ENCODE measurements around the gene NKD1. TPM values are rescaled to one million over a fixed set of nuclear protein-coding genes. Genes with fewer than 3 reads are reported as not detected.

The NKD1 gene
- polyA plus RNA-seq, 3 donors = 0.01 TPM; not detected in 2

DNA sequence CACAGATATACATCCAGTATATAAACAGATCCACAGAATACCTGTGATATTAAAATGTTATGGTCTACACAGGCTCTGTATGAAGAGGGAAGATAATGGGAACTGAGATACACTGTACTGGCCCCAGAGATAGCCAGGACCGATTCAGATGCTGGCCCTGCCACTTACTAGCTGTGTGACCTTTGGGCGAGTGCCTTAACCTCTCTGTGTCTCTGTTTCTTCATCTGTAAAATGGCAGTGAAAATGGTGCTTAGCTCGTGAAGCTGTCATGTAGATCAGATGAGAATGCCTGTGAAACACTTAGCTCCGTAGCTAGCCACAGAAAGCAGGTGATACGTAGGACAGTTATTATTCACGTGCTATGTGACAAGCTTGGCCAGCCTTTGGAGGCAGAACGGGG, 22.2 kb downstream of the NKD1 start:
- intact Hi-C loops (cut with micrococcal nuclease) = no loop called here
- no peak for DNase-seq

DNA sequence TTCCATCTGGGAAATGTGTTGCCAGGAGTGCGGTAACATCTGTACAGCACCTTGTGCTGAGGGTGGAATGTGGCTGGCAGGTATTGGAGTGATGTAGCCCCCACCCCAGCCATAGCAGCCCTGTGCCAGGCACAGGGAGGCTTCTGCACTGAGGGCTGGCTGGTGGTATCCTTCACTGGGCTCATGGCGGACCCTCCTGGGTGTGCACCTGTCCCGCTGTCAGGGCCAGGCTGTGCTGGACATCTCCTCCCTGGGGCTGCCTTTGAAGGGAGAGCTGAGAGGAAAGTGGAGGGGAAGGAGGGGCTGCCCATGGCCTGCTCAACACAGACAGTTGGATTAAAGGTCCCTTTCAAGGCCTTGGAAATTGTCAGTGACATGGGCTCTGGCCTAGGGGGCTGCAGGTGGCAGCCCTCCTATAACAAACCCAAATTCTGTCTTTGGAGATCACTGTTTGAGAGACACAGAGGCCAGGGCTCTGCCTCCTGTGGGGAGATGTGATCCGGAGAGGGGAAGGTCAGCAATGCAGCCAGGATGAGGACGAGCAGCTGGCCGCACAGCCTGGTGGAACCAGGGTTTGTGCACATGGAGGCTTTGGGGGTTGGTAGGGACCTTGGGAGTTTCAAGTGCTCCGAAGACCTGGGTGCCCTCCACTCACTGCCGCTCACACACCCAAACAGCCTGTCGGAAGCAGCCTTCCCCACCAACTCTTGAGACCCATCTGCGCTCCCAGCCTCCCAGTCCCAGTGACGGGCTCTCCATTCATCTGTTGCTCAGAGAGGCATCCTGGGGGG, 22.8 kb downstream of the NKD1 start:
- H3K4me1 ChIP-seq (ENCODE audit: control insufficient read depth in 1 of 2, insufficient read depth in 2 of 2, low read length in 2 of 2) = no peaks in the 10 kb centered on the region
- H3K79me2 ChIP-seq (ENCODE audit: insufficient read depth, low read length) = no peaks in the 10 kb centered on the region
- H3K9ac ChIP-seq (ENCODE audit: insufficient read depth, low read length, poor library complexity, severe bottlenecking) = no peak overlapping the region
- no peaks in the 10 kb centered on the region for H3K36me3 ChIP-seq (replicated peaks in 1 of 2; ENCODE audit: control insufficient read depth in 1 of 2, insufficient read depth in 2 of 2, low read length in 2 of 2)
- H3K9me3 Mint-ChIP-seq = peaks cover 0 to 2% (median 0%) of the 10 kb centered on the region in 7 donors
- no peak for DNase-seq
- intact Hi-C loops (cut with micrococcal nuclease) = no loop called here
- no peaks in the 10 kb centered on the region for H4K20me1 ChIP-seq (ENCODE audit: insufficient read depth, low read length)
- TF ChIP-seq, protein P1, sequence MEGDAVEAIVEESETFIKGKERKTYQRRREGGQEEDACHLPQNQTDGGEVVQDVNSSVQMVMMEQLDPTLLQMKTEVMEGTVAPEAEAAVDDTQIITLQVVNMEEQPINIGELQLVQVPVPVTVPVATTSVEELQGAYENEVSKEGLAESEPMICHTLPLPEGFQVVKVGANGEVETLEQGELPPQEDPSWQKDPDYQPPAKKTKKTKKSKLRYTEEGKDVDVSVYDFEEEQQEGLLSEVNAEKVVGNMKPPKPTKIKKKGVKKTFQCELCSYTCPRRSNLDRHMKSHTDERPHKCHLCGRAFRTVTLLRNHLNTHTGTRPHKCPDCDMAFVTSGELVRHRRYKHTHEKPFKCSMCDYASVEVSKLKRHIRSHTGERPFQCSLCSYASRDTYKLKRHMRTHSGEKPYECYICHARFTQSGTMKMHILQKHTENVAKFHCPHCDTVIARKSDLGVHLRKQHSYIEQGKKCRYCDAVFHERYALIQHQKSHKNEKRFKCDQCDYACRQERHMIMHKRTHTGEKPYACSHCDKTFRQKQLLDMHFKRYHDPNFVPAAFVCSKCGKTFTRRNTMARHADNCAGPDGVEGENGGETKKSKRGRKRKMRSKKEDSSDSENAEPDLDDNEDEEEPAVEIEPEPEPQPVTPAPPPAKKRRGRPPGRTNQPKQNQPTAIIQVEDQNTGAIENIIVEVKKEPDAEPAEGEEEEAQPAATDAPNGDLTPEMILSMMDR (IDR thresholded peaks at IDR 0.05) = no peak
- no peaks in the 10 kb centered on the region for H3K4me1 Mint-ChIP-seq
- H3K27ac ChIP-seq (ENCODE audit: low read depth in 1 of 2, low read length in 2 of 2) = no peak overlapping the region
- H3K4me2 ChIP-seq (replicated peaks; ENCODE audit: extremely low read depth, low read length, poor library complexity, severe bottlenecking) = no peak overlapping the region
- H3K4me3 ChIP-seq (replicated peaks in 1 of 3; ENCODE audit: low read depth in 2 of 3, low read length in 3 of 3) = no peak overlapping the region
- no peaks in the 10 kb centered on the region for H3K9me3 ChIP-seq (replicated peaks in 1 of 2; ENCODE audit: control insufficient read depth in 1 of 2, insufficient read depth in 1 of 2, low read length in 2 of 2)
- WGBS (ENCODE audit: insufficient coverage) = 95% methylated on average over 10 of the region's 11 CpGs
- no peak overlapping the region for H2AFZ ChIP-seq (ENCODE audit: insufficient read depth, low read depth, low read length, poor library complexity, severe bottlenecking)
- no peaks in the 10 kb centered on the region for H3K36me3 Mint-ChIP-seq
- no peak overlapping the region for H3K27ac Mint-ChIP-seq
- H3K27me3 ChIP-seq (ENCODE audit: control insufficient read depth in 2 of 2, insufficient read depth in 2 of 2, low read length in 2 of 2) = no peaks in the 10 kb centered on the region
- no peak overlapping the region for H3K4me3 Mint-ChIP-seq
- peaks cover 3 to 5% (median 3%) of the 10 kb centered on the region in 3 donors for H3K27me3 Mint-ChIP-seq (ENCODE audit: low read depth in 3 of 3)

More for the DNA sequence above, 22.2 kb downstream of the NKD1 start:
- Histone ChIP-seq H2AFZ (ENCODE audit: insufficient read depth, low read depth, low read length, poor library complexity, severe bottlenecking) (no peak overlapping the region), H3K4me1 (ENCODE audit: control insufficient read depth in 1 of 2, insufficient read depth in 2 of 2, low read length in 2 of 2) (no peaks in the 10 kb centered on the region), H3K4me2 (replicated peaks; ENCODE audit: extremely low read depth, low read length, poor library complexity, severe bottlenecking) (no peak overlapping the region), H3K79me2 (ENCODE audit: insufficient read depth, low read length) (no peaks in the 10 kb centered on the region), H3K4me3 (replicated peaks in 1 of 3; ENCODE audit: low read depth in 2 of 3, low read length in 3 of 3) (no peak overlapping the region), H3K9me3 (replicated peaks in 1 of 2; ENCODE audit: control insufficient read depth in 1 of 2, insufficient read depth in 1 of 2, low read length in 2 of 2) (no peaks in the 10 kb centered on the region), H3K36me3 (replicated peaks in 1 of 2; ENCODE audit: control insufficient read depth in 1 of 2, insufficient read depth in 2 of 2, low read length in 2 of 2) (no peaks in the 10 kb centered on the region), H3K27me3 (ENCODE audit: control insufficient read depth in 2 of 2, insufficient read depth in 2 of 2, low read length in 2 of 2) (no peaks in the 10 kb centered on the region), H3K9ac (ENCODE audit: insufficient read depth, low read length, poor library complexity, severe bottlenecking) (no peak overlapping the region), H3K27ac (ENCODE audit: low read depth in 1 of 2, low read length in 2 of 2) (no peak overlapping the region), H4K20me1 (ENCODE audit: insufficient read depth, low read length) (no peaks in the 10 kb centered on the region)
- Mint-ChIP-seq H3K27me3 (ENCODE audit: low read depth in 3 of 3) (peaks cover 3 to 6% (median 3%) of the 10 kb centered on the region in 3 donors), H3K36me3 (no peaks in the 10 kb centered on the region), H3K27ac (no peak overlapping the region), H3K4me1 (no peaks in the 10 kb centered on the region), H3K9me3 (peaks cover 0 to 2% (median 0%) of the 10 kb centered on the region in 7 donors), H3K4me3 (no peak overlapping the region)
- WGBS (ENCODE audit: insufficient coverage) = 87% methylated on average over 7 of the region's 7 CpGs
- TF ChIP-seq, protein P1 (IDR thresholded peaks at IDR 0.05) = no peak
